GM12878 (cell line): ENCODE data around the gene TRABD2A.

Experiments used
- CTCF ChIP-seq, 3 experiments: IDR thresholded peaks in 2 of 3; conservative IDR thresholded peaks in 1 of 3; 2 replicates each; pipeline ENCODE4 v1.5.1; 2011; ENCODE audit warnings: low read depth in 3 of 3, low read length in 3 of 3, mild to moderate bottlenecking in 3 of 3, control low read depth in 2 of 3, moderate library complexity in 2 of 3, inconsistent platforms in 1 of 3, mixed read lengths in 1 of 3; ENCODE audit not compliant: control insufficient read depth in 2 of 3, insufficient read depth in 1 of 3; ENCODE audit errors: extremely low read depth in 1 of 3
- NBN ChIP-seq: fragments of 450-650 bp; IDR thresholded peaks from 2 replicates; pipeline ENCODE4 v1.6.1; 2016
- PAX8 ChIP-seq: fragments of 450-650 bp; IDR thresholded peaks from 2 replicates; pipeline ENCODE4 v1.6.1; 2017; ENCODE audit warnings: mild to moderate bottlenecking, moderate library complexity
- POLR2A ChIP-seq: IDR thresholded peaks from 2 replicates; pipeline ENCODE4 v1.6.1; 2011; ENCODE audit warnings: low read depth, mild to moderate bottlenecking, low read length
- POLR2AphosphoS5 ChIP-seq: IDR thresholded peaks from 2 replicates; pipeline ENCODE4 v1.6.1; 2011; ENCODE audit warnings: mild to moderate bottlenecking, low read length, inconsistent platforms
- SREBF2 ChIP-seq: IDR thresholded peaks from 2 replicates; pipeline ENCODE4 v1.6.1; 2012; ENCODE audit warnings: mild to moderate bottlenecking, low read length
- SUZ12 ChIP-seq: fragments of 200-600 bp; sonication (generic); IDR thresholded peaks from one replicate; pipeline ENCODE4 v1.6.1; 2018; ENCODE audit warnings: antibody characterized with exemption, mild to moderate bottlenecking; ENCODE audit not compliant: unreplicated experiment
- TF ChIP-seq, protein P1 (sequence below): fragments of 450-650 bp; IDR thresholded peaks from 2 replicates; pipeline ENCODE4 v1.6.1; 2017; ENCODE audit warnings: low read depth, mild to moderate bottlenecking, moderate library complexity
- TF ChIP-seq, protein P2 (sequence below): IDR thresholded peaks from 2 replicates; pipeline ENCODE4 v1.6.1; 2012; ENCODE audit warnings: low read depth, low read length, improper control_type of control experiment

- TF ChIP-seq PAX8 (no peak), CTCF (IDR thresholded peaks at IDR 0.05 in 2 of 3, conservative IDR thresholded peaks at IDR 0.05 in 1 of 3; ENCODE audit: control insufficient read depth in 2 of 3, extremely low read depth in 1 of 3, insufficient read depth in 1 of 3, low read depth in 3 of 3, low read length in 3 of 3) (no peak), POLR2AphosphoS5 (no peak), POLR2A (no peak), SREBF2 (no peak), NBN (no peak), SUZ12 (no peak)
- TF ChIP-seq, protein P1, sequence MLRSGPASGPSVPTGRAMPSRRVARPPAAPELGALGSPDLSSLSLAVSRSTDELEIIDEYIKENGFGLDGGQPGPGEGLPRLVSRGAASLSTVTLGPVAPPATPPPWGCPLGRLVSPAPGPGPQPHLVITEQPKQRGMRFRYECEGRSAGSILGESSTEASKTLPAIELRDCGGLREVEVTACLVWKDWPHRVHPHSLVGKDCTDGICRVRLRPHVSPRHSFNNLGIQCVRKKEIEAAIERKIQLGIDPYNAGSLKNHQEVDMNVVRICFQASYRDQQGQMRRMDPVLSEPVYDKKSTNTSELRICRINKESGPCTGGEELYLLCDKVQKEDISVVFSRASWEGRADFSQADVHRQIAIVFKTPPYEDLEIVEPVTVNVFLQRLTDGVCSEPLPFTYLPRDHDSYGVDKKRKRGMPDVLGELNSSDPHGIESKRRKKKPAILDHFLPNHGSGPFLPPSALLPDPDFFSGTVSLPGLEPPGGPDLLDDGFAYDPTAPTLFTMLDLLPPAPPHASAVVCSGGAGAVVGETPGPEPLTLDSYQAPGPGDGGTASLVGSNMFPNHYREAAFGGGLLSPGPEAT: no peak
- TF ChIP-seq, protein P2, sequence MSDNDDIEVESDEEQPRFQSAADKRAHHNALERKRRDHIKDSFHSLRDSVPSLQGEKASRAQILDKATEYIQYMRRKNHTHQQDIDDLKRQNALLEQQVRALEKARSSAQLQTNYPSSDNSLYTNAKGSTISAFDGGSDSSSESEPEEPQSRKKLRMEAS: no peak
Observed at GRCh38 chr2:84885111-84885510, 4.2 kb upstream of the TRABD2A start.
